ENCODE data around the gene MYO1A. TPM values are rescaled to one million over a fixed set of nuclear protein-coding genes. Genes with fewer than 3 reads are reported as not detected.

MYO1A gene
- total RNA-seq (2022; extraction: Qiagen RNA extraction; ENCODE audit: low read depth) = 0.16 to 0.68 TPM (median 0.55 TPM) in 5 replicates

GRCh38 chr12:57049890-57050289 lies at the start of gene MYO1A:
Gene MYO1A (minus strand): TSS chr12:57050129. CDS start chr12:57048323, 1,806 bp downstream.

GRCh38 chr12:57088354-57089270 lies 38.7 kb upstream of the MYO1A start, which contains the start of gene NAB2:
Gene NAB2 (plus strand): TSS chr12:57089114. CDS start chr12:57089272, 158 bp downstream.

GRCh38 chr12:57078519-57079404 lies 28.8 kb upstream of the MYO1A start, which contains the start of gene NEMP1:
Gene NEMP1 (minus strand): TSS chr12:57078791. CDS start chr12:57078745, 46 bp downstream.

GRCh38 chr12:57016348-57016747 lies 33.6 kb downstream of the MYO1A start, which contains the start of gene TAC3:
Gene TAC3 (minus strand): TSS chr12:57016529. CDS start chr12:57015797, 732 bp downstream.

GRCh38 chr12:57005980-57006808 lies 43.7 kb downstream of the MYO1A start, which contains the start of gene ZBTB39:
Gene ZBTB39 (minus strand): TSS chr12:57006546. CDS start chr12:57004917, 1,629 bp downstream.

Other genes starting within 250 kb of the MYO1A start
- not detected in 5 replicates for gene SDR9C7, start 115.7 kb downstream of the MYO1A start, total RNA-seq (2022; extraction: Qiagen RNA extraction; ENCODE audit: low read depth)
- 0.11 to 0.24 TPM (median 0.14 TPM) in 4 of 5 replicates, not detected in the other for gene RDH16, start 92.5 kb downstream of the MYO1A start, total RNA-seq (2022; extraction: Qiagen RNA extraction; ENCODE audit: low read depth)
- gene ZBTB39, start 43.6 kb downstream of the MYO1A start, total RNA-seq (2022; extraction: Qiagen RNA extraction; ENCODE audit: low read depth) = 4.2 to 6.6 TPM (median 5.5 TPM) in 5 replicates
- 0.39 TPM in 1 of 5 replicates, not detected in the others for gene TAC3, start 33.6 kb downstream of the MYO1A start, total RNA-seq (2022; extraction: Qiagen RNA extraction; ENCODE audit: low read depth)
- gene NEMP1, start 28.7 kb upstream of the MYO1A start, total RNA-seq (2022; extraction: Qiagen RNA extraction; ENCODE audit: low read depth) = 11.8 to 18.5 TPM (median 15.2 TPM) in 5 replicates
- gene NAB2, start 39.0 kb upstream of the MYO1A start, total RNA-seq (2022; extraction: Qiagen RNA extraction; ENCODE audit: low read depth) = 12.9 to 18.3 TPM (median 16.7 TPM) in 5 replicates
- 35.4 to 53.5 TPM (median 50.3 TPM) in 5 replicates for gene STAT6, start 61.2 kb upstream of the MYO1A start, total RNA-seq (2022; extraction: Qiagen RNA extraction; ENCODE audit: low read depth)
- 11.1 to 24.4 TPM (median 17.6 TPM) in 5 replicates for gene LRP1, start 78.4 kb upstream of the MYO1A start, total RNA-seq (2022; extraction: Qiagen RNA extraction; ENCODE audit: low read depth)
- gene LRP1-AS, start 97.5 kb upstream of the MYO1A start, total RNA-seq (2022; extraction: Qiagen RNA extraction; ENCODE audit: low read depth) = not detected in 5 replicates
- 2.7 to 6.3 TPM (median 5.1 TPM) in 5 replicates for gene NXPH4, start 166.7 kb upstream of the MYO1A start, total RNA-seq (2022; extraction: Qiagen RNA extraction; ENCODE audit: low read depth)
- 92.0 to 137 TPM (median 126 TPM) in 5 replicates for gene SHMT2, start 179.6 kb upstream of the MYO1A start, total RNA-seq (2022; extraction: Qiagen RNA extraction; ENCODE audit: low read depth)
- 0.17 to 0.68 TPM (median 0.36 TPM) in 5 replicates for gene STAC3, start 201.1 kb upstream of the MYO1A start, total RNA-seq (2022; extraction: Qiagen RNA extraction; ENCODE audit: low read depth)